HPDE6-E6E7 (cell line): ENCODE results near the gene PAXIP1.

ENCODE experiments used
- DNase-seq: peaks from one replicate; pipeline ENCODE4 v3.0.0; 2011; ENCODE audit warnings: missing footprints; ENCODE audit errors: extremely low spot score

The PAXIP1 gene

DNA sequence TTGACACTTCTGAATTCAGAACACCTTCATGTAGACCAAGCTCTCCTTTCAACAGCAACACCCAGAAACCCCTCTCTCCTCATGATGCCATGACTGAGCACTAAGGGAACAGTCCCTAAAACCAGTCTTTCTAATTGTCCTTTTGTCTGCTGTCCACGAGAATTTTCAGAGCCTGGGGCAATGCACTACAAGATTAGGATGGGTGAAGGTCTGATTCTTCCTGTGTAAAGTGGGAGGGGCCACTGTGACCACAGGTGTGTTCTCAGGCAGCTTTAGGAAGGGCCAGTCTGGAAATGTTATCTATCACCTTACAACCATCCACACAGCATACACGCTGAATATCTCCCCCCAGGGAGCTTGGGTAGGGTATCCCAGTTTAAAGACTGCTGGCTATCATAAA is 7.9 kb downstream of the PAXIP1 start:
- DNase-seq = no peak

DNA sequence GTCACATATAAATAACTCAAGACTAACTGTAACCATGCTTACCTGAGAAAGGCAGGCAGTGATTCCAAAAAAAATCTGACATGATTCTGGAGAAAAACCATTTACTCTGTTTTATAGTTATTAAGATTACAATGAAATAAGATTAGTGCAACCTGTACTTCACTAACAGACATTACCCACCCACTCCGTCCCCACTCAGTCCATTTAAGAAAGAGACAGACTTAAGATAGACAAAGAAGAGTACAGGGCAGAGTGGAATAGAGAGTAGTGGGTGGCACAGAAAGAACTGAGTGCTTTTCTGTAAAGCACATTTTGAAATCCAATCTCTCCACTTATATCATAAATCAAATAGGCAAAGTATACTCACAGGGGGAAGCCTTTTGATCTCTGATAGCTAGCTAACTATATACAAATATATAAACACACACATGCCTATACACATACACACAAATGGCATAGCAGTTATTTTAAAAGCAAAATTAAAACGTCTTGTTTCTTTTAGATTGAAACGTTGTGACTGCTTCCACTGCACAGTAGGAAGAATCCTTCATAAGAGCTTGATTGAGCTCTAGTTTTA is 11.9 kb downstream of the PAXIP1 start:
- no peak for DNase-seq

DNA sequence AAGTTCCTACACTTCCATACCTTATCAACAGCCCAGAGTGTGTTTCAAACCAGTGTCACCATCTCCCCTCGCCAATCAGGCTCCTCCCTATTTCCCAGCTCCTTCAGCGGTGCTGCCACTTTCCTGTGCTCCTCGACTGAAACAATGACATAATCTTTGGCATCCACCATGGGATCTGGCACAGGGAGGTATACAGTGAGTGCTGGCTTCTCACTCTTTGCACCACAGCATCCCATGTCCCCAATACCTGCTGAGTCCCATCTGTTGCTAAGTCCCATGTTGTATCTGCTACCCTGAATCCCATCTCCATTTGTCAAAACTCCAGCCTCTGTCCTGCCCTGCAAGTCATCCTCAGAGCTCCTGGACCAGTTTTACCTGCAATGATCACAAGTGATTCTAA is 15.4 kb downstream of the PAXIP1 start:
- DNase-seq = no peak

DNA sequence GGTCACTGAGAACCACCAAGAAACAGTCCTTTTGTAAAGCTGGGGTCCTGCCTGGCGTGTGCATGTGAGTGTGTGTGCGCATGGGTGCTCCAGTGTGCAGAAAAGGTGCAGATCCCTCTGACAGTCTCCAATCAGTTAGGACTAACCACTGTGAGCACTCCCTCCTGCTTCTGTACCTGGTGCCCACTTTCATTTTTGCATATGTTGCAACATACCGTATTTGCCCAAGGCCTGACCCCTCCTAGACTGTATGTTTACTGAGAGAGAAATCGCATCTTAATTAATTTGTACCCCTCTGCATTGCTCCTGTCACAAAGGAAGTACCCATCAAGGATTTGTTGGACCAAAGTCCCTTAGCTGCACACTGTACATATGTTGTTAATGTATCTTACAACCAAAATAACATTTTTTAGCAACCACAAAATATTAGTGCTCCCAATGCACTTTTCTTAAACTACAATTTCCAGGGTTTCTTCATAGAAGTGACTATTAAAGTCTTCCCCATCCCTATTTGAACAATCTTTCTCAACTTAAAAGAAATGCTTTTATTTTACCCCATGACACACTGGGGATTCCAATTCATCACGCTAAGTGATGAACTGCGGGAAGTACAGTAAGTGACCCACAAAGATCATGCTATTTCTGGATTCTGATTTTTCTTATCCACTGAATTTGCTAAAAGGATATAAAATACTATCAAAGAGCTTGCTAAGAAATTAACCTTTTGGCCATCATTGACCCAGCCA is 16.6 kb downstream of the PAXIP1 start:
- DNase-seq = no peak

DNA sequence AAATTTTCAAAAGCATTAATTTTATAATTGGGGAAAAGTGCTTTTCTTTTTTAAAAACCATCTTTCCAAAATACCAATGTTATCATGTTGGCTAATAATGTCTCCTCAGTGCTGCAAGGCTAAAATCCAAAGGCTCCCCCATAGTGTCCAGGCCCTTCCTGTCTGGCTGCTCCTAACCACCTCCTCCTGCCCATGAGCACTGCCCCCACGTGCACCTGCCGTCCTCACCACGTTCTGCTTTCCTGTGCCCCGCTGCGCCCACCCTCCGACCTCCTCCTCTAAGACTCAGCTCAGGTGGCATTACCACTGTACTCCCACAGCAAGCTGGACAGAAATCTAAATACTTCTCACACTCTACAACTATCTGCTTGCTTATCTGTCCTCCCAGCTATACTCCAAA is 17.7 kb downstream of the PAXIP1 start:
- DNase-seq = no peak

DNA sequence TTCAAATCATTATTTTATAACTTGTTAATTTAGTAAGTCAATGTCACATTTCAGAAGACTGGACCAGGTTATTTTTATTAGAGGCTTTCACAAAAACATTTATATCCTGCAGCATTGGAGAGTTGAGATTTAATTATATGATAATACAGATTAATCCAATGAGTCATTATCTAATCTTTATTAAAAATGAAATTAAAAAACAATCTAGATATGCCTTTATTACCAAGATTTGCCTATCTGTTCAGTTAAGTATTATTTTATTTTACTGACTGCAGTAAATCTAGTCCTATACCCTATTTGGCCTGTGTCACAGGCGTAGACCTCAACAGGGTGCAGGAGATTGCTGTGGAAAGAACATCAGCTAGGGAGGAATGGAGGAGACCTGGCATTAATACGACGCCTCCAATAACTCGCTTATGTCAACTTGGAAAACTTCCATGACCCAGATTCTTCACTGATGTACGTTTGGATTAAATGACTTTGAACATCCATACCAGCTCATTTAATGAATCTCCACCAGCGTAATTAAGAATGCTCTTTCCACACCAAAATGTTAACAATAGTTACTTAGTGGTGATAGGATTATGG is 18.2 kb downstream of the PAXIP1 start:
- no peak for DNase-seq

DNA sequence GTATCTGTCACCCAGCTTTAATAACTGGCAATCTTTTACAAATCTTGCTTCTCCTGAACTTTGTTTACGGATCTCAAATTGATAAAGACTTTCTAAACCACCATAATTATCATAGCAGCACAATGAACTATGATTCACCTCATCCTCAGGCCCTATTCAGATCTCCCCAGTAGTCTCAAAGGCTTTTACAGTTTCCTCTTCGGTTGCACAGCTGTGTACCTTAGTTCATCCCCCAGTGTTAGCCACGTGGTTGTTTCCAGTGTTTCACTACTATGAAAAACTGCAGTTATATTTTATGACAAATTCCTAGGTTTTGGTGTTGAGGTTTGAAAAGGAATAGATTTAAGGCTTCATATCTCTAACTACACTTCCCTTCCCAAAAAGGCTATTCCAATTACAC is 24.9 kb downstream of the PAXIP1 start:
- no peak for DNase-seq

DNA sequence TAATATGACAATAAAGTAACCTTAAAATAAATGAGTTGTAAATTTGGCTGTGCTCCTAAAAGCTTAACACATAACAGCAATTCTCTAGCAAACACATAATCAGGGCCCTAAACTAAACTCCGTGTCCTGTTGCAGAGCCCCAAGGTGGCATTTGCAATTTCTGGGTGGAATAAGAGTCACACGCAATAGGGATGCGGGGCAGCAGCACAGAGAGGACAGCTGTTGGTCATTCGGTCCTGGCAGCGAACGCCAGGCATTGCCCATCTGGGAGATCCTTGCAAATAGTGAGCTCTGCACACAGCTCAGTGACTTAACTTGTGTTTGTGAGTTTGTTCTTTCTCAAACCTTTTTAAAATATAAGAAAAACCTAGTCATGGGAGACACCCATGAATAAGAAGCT is 25.7 kb downstream of the PAXIP1 start:
- no peak for DNase-seq

DNA sequence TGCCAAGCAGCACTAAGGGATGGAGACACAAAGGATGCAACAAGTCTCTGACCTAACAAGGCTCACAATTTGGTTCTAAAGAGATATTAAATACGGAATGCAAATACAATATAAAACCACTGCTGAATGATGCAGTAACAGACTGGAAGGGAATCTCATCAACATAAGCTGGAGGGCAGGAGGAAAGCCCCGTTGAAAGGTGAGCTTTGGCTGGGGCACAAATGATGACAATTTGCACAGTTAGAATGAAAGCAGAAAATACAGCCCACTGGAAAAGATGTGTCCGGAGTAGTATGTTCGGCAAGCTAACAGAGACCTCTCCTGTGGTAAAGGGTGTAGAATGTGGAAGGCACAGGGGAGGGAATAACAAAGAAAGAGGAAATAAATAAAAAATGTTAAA is 26.1 kb downstream of the PAXIP1 start:
- DNase-seq = no peak

DNA sequence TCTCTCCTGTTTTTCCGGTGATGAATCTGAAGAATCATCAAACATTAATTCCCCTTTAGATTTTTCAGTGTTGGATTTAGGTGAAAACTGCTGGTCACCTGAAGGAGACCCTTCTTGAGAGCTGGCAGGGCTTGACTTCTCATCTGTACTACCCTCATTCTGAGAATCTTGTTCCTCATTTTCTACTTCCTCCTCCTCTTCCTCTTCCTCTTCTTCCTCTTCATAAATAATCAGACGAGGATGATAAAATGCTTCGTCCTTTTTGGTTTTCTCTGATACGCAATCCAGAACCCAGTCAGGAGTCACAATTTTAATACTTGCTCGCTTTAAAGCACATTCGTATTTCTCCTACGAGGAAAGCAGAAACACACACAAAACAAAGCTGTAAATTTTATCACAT is 26.9 kb downstream of the PAXIP1 start:
- DNase-seq = no peak

DNA sequence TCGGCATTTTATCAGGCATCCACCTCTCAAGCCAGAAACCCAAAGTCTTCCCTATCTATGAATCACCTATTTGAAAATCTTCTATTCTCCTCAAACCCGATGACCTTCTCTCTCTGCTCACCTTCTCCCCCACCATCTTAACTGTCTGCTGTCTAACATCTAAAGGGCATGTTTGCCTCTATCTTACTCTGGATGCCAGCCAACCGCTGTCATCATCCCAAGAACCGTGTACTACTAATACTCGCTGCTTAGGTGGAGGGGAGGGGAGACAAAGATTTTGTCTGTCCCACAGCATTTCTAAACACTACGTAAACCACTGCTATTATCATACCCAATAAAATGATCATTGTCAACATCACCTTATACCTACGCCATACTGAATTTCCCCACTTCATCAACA is 29.5 kb downstream of the PAXIP1 start:
- no peak for DNase-seq

DNA sequence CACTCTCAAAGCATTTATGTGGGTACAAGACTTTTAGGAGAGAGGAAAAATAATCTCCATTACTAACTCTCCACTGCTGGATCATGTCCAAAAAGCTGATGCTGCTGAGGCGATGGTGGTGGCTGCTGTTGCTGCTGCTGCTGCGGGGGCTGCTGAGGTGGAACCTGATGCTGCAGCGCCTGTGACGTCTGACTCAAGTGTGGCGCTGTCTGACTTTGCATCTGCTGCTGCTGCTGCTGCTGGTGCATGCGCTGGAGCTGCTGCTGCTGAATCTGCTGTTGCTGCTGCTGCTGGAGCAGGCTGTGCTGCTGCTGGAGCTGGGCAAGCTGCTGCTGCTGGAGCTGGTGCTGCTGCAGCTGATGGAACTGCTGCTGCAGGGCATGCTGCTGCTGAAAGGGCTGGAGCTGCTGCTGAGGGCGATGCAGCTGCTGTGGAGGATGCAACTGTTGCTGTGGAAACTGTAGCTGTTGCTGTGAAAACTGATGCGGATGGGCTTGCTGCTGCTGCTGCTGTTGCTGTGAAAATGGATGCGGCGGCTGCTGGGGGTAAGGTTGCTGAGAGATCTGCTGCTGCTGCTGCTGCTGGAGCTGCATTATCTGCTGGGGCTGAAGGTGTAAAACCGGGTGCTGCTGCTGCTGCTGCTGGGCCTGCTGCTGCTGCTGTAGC is 34.5 kb downstream of the PAXIP1 start:
- DNase-seq = no peak

DNA sequence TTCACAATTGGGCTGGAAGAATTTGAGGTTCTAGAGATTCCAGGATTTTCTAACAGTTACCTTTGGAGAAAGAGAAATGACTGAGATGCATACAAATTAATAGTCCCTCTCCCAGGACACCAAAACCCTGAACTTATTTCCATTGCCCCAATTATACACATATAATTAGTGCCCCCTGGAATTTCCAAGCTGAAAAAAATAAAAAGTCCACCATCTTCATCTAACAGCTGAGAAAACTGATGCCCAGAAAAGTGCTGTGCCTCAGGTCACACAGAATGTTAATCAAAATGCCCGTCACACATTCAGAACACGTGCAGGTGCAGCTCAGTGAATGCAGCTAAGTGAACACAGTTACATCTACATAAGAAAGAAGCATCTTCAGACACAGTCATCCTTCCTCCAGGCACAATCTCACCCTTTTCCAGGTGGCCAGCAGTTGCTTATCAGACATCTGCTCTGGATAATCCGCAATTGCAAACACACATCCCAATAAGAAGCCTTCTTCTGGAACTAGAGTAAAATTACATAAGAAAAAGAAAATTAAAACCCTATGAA is 35.4 kb downstream of the PAXIP1 start:
- DNase-seq = no peak

DNA sequence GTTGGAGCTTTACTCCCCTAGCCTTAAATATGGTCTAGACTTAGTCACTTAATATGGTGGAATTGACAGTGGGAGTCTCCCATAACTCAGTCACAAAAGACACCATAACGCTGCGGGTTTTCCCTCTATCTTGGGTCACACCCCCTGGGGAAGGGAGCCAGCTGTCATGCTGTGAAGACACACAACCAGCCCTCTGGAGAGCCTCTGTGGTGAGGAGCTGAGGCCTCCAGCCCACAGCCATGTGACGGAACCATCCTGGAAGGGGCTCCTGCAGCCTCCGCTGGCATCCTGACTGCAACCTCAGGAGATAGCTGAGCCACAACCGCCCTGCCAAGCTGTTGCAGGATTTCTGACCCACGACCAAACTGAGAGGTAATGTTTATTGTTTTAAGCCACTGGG is 37.9 kb downstream of the PAXIP1 start:
- DNase-seq = no peak

DNA sequence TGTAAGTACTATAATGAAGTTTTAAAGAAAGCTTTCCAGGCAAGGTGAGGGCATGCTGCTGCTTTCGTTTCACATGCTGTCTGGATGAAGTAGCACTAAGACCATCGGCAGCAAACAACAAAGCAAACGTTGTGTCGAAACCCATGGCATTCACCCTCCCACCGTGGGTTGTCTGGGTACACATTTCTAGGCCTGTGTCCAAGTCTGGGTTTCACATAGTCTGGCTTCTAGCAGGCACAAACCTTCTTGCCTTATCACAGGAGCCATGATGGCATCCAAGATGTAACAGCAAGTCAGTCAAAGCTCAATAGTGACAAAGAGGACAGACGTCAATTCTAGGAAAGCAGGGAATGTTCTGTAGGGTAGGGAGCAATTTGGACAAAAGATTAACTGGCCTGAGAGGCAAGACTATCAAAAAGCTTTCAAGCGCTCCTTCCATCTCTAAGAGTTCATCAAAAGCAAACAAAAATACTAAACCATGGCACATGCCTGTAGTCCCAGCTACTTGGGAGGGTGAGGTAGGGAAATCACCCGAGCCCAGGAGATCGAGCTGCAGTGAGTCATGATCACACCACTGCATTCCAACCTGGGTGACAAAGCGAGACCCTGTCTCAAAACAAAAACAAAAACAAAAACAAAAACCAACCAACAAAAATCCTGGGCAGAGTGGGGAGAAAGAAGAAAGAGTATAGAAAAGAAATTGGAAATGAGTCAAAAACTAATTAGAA is 42.7 kb downstream of the PAXIP1 start:
- no peak for DNase-seq

DNA sequence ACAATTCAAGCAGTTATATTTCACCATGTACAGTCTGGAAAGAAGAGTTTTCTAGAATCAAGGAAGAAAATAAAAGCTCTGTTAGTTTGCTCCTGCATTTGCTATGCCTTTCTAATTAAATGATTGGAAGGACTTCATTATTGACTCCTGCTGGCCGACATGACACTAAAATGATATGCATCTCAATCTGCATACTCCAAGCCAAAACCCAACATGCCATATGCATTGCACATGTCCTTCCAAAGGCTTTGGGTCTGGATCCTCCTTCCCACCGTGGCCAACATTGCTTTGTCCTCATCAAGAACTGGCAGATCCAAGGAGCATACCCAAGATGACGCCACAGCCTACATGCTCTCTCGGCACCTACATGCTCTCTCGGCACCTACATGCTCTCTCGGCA is 46.5 kb downstream of the PAXIP1 start:
- DNase-seq = no peak

DNA sequence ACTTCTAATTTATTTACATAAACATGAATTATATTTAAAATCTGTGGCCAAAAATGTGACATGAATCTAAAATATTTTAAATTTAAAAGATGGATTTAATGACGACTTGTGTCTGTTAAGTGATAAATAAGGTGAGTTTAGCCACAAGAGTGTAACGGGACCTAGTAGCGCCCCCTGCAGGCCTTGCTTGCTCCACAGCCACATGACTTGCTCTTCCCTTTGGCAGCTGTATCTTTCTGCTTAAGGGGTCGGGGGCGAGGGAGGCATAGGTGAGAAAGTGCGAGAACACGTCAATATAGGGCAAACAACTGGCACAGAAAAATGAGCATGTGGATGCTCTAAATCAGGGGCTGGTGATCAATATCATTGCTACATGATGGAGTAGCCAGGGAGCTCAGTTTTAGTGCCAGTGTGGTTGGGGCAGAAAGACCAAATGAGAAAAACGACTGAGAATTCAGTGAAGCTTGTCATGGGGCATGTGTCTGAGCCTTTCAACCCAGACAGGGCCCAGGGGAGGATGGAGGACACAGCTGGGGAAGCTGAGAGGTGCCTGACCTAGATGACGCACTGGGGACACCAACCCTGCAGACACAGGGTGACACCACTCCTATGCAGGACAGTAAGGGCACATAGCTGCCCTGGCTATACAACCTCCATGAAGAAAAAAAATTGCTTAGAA is 49.8 kb downstream of the PAXIP1 start:
- DNase-seq = no peak

DNA sequence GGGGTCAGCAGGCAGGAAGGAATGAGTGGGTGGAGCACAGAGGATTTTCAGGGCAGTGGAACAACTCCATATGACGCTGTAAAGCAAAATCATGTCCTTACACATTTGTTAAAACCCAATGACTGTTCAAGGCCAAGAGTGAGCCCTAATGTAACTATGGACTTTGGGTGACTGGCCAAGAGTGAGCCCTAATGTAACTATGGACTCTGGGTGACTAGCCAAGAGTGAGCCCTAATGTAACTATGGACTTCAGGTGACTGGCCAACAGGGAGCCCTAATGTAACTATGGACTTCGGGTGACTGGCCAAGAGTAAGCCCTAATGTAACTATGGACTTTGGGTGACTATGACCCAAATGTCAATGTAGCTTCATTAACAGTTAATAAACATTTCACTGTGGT is 52.0 kb downstream of the PAXIP1 start:
- DNase-seq = no peak

DNA sequence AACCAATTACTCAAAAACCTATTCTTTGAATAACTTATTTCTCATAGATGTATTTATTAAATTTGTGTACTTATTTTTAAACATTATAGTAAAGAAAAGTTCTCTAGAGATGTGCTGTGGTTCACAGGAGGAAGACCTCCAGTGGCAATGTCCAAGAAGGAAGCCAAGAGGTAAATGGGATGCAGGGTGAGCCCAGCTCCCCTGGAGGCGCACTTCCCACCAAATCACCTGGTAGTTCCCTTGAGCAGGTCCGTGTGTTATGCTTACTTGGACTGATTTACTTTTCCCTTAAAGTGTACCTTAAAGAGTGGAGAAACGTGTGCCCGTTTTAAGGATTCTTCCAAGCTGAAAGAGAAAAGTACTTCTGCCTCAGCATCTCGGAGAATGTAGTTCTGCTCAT is 55.3 kb downstream of the PAXIP1 start:
- DNase-seq = no peak

DNA sequence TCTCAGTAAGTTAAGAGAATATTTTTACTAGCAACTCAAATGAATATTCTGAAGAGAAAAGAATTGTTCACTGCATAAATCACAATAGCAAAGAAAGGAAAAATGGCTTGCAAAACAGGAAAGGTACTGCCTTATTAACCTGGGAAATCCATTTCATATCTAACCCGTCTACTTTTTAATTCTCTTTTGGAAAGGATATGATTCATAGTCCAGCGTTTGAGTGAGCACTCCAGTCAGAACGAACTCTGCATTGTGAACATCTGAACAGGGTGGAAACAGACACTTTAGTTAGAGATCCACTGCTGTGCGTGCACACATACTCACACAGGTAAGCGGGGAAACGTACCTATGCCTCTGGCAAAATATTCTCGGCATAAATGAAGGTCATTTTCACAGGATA is 56.8 kb downstream of the PAXIP1 start:
- no peak for DNase-seq

DNA sequence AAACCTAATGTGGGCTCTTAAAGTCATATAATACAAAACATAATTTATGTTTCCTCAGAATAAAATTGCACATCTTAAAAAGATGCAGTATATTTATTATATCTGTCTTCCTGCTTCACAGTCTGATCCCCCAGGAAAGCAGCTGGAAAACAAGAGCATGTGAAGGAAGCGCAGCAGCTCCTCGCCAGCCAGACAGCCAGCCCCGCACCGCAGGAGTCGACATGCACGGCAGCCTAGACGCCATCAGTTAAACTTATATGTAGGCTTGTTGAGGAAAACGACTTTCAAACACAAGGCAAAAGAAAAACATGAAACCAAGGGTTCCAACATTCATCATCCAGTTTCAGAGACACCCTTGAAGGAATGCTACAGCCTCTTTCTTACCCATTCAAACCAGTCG is 59.0 kb downstream of the PAXIP1 start:
- DNase-seq = no peak
